Caki2 (cell line): ENCODE measurements around the gene MMP24. TPM values are rescaled to one million over a fixed set of nuclear protein-coding genes. Genes with fewer than 3 reads are reported as not detected.
A peak's percentile ranks its signal among the peaks of the same experiment; 100 is the strongest.
"Not testable (repeated sequence)": the region's sequence is repeated elsewhere in the genome, so short reads cannot be mapped to it uniquely, and the experiment has no call there.

Source experiments
- DNase-seq: peaks from one replicate; pipeline ENCODE4 v3.0.0-alpha.2; 2015; ENCODE audit warnings: low read depth
- in situ Hi-C: cut with HindIII; loops from 2 replicates; pipeline ENCODE4 v1.10.0; 2016; ENCODE audit warnings: low sequenced_read_pairs, low pct_unique_long_range_greater_than_20kb, mixed read lengths
- total RNA-seq: library from RNA; depleted of rRNA; stranded (reverse); fragments of >200 nt; shearing (Covaris generic); gene quantifications from 2 replicates; pipeline ENCODE4 v1.2.3, GENCODE V29; 2014; ENCODE audit warnings: low replicate concordance; rRNA removed

MMP24 gene
- total RNA-seq, result 14.3 and 17.1 TPM in 2 replicates

DNA sequence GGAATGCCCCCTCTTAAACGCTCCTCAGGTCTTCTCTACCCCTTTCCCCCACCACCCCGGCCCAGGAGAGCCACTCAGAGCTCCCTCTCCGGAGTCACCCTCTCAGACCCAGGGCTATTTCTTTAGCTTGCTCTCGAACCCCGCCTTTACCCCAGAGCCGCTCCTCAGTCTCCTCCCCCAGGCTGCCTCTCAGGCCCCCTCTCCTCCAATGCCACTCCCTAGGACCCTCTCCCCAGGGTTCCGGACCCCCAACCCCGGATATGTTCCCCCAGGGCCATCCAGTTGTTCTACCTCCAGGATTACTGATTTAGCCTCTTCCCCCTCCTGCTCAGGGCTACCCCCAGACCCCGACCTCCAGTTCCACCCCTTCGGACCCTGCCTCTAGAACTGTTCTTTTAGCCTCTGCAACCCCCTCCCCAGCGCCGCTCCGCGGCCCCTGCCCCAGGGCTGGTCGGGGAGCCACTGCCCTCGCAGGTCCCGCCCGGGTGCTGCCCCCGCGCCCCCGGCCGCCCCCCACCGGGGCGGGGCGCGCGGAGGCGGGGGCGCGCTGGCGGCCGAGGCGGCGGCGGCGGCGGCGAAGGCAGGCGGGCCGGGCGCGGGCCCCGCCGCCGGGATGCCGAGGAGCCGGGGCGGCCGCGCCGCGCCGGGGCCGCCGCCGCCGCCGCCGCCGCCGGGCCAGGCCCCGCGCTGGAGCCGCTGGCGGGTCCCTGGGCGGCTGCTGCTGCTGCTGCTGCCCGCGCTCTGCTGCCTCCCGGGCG lies at the start of gene MMP24:
Gene MMP24 (plus strand): TSS at position 565 of the 758 bp plus-strand sequence. CDS start 49 bp downstream, at position 614.
- in situ Hi-C loops, result no loop called here
- DNase-seq, result no peak

DNA sequence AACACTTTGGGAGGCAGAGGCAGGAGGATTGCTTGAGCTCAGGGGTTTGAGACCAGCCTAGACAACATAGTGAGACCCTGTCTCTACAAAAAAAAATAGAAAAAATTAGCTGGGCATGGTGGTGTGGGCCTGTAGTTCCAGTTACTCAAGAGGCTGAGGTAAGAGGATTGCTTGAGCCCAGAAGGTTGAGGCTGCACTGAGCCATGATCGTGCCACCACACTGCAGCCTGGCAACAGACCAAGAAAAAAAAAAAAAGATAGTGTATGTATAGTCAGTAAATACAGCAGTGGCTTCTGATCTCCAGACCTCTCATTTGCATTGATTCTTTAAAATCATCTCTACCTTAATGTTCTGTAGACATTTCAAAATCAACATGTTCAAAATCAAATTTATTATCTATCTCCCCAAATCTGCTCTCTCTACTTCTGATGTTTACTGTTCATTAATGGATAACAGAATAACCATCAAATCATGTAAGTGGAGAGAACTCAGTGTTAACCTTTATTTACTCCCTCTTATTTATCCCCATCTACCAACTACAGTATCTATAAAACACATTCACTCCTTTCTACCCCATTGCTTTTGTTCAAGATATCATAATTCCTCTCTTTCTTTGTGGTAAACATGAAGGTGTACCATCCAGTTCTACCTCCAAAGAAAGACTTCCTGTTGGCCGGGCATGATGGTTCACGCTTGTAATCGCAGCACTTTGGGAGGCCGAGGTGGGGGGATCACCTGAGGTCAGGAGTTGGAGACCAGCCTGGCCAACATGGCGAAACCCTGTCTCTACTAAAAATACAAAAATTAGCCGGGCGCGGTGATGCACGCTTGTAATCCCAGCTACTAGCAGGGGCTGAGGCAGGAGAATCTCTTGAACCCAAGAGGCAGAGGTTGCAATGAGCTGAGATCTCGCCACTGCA lies 46.9 kb upstream of the MMP24 start:
- in situ Hi-C loops, result loop anchor here (25.0 kb wide), 1 partner anchor 342 kb away; the partner anchor contains the start of gene NCOA6
- no peak for DNase-seq

DNA sequence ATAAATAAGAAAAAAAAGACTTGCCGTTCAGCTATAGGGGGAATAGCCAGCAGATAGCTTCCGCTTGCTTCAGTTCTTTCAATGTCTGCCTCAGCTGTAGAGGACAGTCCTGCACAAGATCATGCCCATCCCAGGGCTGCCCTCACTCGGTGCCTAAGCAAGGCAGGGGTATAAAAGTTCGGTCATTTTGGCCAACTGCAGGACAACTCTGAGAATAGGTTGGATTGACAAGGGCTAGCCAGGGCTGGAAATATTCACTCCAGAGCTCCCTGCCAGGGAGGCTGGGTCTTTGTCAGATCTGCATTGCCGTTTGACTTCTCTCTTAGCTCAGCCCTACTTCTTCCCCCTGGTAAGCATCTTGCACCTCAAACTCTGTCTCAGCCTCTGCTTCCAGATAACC lies 46.2 kb upstream of the MMP24 start:
- in situ Hi-C loops, result loop anchor here (25.0 kb wide), 1 partner anchor 343 kb away; the partner anchor contains the start of gene NCOA6
- no peak for DNase-seq

DNA sequence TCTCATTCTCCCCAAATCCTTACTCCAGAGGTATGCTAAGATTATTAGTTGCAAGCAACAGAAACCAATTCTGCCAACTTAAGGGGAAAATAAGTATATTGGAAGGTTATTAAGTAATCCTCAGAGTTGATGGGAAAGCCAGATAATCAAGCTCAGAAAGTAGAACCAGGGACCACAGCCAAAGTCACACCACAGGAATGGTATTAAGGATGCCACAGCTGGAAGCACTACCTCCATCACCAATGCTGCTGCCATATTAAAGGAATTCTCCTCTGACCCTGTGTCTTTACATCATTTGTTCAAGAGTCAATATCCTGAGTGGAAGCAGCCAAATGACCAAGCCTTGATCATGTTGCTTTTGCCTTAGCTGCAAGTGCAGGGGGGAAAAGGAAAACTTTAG lies 44.8 kb upstream of the MMP24 start:
- in situ Hi-C loops, result loop anchor here (25.0 kb wide), 1 partner anchor 344 kb away; the partner anchor contains the start of gene NCOA6
- DNase-seq, result no peak

DNA sequence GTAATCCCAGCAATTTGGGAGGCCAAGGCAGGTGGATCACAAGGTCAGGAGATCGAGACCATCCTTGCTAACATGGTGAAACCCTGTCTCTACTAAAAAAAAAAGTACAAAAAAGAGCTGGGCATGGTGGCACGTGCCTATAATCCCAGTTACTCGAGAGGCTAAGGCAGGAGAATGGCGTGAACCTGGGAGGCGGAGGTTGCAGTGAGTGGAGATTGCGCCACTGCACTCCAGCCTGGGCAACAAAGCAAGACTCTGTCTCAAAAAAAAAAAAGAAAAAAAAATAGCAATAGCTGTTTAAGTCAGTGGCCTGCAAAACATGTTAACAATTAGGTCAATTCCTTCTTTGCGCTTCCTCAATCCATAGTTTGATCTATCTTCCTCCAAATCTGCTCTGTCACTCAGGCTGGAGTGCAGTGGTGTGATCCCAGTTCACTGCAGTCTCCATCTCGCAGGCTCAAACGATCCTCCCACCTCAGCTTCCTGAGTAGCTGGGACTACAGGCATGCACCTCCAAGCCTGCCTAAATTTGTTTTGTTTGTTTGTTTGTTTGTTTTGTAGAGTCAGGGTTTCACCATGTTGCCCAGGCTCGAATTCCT lies 39.7 kb upstream of the MMP24 start:
- DNase-seq, result not testable (repeated sequence)
- in situ Hi-C loops, result loop anchor here (25.0 kb wide), 1 partner anchor 349 kb away; the partner anchor contains the start of gene NCOA6

DNA sequence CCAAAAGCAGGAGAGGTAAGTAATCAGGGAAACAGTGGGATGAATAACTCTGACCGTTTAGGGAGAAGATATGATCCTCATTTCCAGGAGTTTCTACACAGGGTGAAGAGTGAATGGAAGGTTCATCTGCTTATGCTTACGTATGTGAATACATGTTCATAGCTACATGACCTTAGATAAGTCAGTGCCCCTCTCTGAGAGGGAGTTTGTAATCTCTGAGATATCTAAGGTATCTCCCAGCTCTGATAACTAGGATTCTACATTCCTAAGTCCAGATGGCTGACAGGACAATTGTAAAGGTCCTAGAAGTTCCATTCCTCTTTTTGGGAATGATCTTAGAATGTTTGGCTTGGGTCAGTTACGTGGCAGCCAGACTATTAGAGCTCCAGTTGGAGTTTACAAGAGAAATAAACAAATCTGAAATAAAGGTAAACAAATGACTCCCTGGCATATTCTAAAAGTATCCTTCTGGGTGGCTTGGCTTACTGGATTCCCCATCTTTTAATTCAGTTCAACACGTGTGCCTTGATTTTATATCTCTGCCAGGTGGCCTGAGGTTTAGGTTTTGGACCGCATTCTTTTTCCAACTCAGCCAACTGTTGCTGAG lies 38.8 kb upstream of the MMP24 start:
- in situ Hi-C loops, result loop anchor here (25.0 kb wide), 1 partner anchor 350 kb away; the partner anchor contains the start of gene NCOA6
- no peak for DNase-seq

DNA sequence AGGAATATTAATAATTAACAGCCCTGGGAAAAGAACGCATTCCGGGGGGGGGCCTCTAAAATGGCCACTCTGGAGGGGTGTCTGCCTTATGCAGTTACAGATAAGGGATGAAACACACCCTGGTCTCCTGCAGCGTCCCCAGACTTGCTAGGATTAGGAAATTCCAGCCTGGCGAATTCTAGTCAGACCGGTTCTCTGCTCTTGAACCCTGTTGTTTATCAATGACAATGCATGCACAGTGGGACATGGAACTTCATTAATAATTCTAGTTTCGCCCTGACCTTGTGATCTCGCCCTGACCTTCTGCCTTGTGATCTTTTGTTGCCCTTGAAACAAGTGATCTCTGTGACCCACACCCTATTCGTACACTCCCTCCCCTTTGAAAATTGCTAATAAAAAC lies 37.3 kb upstream of the MMP24 start:
- not testable (repeated sequence) for DNase-seq
- in situ Hi-C loops, result loop anchor here (25.0 kb wide), 1 partner anchor 352 kb away; the partner anchor contains the start of gene NCOA6

DNA sequence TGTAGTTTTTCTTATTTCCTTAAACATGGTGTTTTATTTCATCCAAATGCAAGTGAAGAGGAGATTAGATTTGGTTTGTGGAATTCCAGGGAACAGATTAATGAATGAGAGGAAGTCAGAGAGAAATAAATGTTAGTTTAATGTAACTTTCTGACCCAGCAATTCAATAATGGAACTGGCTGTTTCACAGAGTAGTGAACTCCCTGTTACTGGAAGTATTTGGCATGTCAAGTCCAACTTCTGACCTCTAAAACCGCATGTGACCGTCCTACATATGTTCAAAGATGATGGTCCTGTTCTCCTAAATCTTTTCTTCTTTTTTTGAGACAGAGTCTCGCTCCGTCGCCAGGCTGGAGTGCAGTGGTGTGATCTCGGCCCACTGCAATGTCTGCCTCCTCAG lies 35.9 kb upstream of the MMP24 start:
- DNase-seq, result no peak
- in situ Hi-C loops, result loop anchor here (10.0 to 25.0 kb wide), 2 partner anchors 74 to 353 kb away; partner anchors contain the start of gene NCOA6

DNA sequence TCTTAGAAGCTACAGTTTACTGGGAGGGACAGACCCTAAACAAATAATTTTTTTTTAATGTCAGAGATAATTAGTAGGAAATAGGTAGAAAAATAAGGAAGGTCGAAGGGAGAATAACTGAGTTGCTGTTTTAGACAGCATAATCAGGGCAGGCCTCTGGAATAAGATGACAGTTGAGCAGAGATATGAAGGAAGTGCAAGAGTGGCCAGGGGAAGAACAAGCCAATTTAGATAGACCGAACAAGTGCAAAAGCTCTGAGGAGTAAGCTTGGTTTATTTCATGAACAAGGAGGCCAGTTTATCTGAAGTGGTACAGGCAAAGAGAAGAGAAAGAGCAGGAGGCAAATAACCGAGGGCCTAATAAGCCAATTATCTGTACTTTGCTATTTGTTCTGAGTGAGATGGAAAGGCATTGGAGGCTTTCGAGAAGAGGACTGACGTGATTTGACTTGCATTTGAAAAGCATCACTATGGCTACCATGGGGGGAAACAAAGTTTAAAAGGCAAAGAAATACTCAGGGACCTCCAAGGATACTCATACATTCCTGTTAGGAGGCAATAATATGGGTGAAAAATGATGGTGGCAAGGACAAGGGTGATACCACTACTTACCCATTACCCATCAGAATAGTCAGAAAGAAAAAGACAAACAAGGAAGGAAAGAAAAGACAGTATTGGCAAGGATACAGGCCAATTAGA lies 34.9 kb upstream of the MMP24 start:
- no peak for DNase-seq
- in situ Hi-C loops, result loop anchor here (10.0 to 25.0 kb wide), 2 partner anchors 73 to 354 kb away; partner anchors contain the start of gene NCOA6

DNA sequence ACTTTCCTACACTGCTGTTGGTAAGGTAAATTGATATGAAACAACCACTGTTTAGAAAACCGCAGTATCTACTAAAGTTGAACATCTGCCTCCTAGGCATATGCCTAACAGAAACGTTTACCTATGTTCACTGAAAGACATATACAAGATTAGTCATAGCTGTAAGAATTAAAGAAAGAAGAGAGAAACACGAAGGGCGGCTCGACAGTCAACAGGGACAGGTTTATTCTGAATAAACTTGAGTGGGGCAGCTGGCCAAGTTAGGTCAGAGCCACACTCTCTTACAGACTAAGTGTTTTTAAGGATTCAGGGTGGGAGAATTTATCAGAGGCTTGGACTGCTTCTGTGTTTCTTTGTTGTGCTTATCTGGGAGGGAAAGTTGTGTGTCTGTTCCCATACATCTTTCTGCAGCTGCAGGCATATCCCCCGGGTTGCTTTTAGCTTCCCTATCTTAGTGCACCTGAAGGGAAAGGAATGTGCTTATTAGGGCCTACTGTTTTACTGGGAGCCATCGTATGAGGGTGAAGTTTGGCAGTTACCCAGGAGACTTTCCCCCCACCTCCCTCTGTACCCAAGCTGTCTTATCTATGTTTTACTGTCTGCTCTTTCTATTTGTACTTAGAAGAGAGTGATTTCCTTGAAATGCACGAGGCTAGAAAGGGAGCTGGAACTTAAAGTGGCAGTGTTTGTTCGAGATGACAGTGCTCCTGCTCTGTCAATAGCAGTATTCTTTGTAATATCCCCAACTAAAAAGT lies 34.2 kb upstream of the MMP24 start:
- in situ Hi-C loops, result loop anchor here (10.0 to 25.0 kb wide), 2 partner anchors 73 to 355 kb away; partner anchors contain the start of gene NCOA6
- DNase-seq, result no peak

DNA sequence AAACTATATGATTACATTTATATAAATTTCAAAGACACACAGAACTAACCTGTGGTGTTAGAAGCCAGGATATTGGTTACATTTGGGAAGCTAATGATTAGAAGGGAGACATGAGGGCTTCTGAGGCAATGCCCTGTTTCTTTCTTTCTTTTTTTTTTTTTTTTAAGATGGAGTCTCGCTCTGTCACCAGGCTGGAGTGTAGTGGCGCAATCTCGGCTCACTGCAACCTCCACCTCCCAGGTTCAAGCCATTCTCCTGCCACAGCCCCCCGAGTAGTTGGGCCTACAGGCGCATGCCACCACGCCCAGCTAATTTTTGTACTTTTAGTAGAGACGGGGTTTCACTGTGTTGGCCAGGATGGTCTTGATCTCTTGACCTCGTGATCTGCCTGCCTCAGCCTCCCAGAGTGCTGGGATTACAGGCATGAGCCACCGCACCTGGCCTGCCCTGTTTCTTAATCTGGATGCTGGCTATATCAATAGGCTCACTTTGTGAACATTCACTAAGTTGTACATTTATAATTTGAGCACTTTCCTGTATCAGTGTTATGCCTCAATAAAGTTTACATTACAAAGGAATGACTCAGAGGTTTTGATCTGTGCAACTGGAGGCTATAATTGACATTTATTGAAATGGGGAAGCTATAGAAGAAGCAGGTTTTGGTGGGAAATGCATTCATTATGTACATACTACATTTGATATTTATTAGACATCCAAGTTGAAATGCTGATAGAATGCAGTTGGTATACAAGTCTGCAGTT lies 33.3 kb upstream of the MMP24 start:
- in situ Hi-C loops, result loop anchor here (10.0 to 25.0 kb wide), 2 partner anchors 72 to 356 kb away; partner anchors contain the start of gene NCOA6
- not testable (repeated sequence) for DNase-seq

DNA sequence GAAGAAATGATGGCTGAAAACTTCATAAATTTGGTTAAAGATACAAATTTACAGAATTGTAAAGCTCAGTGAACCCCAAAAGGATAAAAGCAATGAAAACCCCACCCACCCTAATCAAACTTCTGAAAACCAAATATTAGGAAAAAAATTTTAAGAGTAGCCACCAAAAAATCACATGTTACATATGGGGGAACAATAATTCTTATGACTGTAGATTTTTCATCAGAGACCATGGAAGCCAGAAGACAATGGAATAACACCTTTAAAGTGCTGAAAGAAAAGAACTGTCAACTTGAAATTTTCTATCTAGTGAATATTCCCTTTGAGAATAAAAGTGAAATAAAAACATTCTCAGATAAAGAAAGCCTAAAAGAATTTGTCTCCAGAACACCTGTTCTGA lies 30.2 kb upstream of the MMP24 start:
- no peak for DNase-seq
- in situ Hi-C loops, result loop anchor here (10.0 to 25.0 kb wide), 2 partner anchors 68 to 359 kb away; partner anchors contain the start of gene NCOA6

DNA sequence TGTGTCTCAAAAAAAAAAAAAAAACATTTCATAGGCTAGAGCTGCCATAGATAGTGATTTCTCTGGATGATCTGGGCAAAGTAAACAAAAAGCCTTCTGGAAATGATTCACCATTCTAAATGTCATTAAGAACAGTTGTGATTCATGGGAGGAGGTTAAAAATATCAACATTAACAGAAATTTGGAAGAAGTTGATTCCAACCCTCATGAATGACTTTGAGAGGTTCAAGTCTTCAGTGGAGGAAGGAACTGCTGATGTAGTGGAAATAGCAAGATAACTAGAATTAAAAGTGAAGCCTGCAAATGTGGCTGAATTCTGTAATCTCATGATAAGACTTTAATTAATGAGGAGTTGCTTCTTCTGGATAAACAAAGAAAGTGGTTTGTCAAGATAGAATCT lies 26.8 kb upstream of the MMP24 start:
- in situ Hi-C loops, result loop anchor here (10.0 to 25.0 kb wide), 2 partner anchors 65 to 362 kb away; partner anchors contain the start of gene NCOA6
- DNase-seq, result peak; percentile 28

DNA sequence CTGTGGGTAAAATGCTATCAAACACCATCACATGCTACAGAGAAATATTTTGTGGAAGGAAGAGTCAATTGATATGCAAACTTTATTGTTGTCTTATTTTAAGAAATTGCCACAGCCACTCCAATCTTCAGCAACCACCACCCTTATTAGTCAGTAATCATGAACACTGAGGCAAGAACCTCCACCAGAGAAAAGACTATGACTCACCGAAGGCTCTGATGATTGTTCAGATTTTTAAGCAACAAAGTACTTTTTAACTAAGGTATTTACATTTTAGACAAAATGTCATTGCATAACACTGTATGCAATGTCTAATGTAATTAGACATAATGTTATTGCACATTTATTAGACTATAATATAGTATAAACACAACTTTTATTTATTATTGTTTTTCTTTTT lies 26.2 kb upstream of the MMP24 start:
- no peak for DNase-seq
- in situ Hi-C loops, result no loop called here

DNA sequence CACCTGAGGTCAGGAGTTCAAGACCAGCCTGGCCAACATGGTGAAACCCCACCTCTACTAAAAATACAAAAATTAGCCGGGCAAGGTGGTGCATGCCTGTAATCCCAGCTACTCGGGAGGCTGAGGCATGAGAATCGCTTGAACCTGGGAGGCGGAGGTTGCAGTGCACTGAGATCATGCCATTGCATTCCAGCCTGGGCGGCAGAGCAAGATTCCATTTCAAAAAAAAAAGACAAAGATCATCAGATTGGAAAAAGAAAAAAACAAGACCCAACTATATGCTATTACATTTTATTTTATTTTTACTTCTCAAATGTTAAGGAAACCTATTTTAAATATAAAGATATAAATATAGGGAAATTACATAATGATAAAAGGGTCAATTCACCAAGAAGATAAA lies 25.0 kb upstream of the MMP24 start:
- in situ Hi-C loops, DNase-seq: not testable (repeated sequence)

DNA sequence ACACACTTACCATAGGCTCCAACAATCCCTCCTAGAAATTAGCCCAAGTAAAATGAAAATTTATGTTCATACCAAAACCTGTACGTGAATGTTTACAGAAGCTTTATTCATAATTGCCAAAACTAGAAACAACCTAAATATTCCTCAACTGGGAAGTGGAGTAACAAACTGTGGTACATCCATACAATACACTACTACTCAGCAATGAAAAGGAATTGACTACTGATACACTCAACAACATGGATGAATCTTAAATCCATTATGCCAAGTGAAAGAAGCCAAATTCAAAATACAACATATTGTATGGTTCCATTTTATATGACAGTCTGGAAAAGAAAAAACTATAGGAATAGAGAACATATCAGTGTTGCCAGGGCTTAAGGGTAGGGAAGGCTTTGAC lies 19.7 kb upstream of the MMP24 start:
- no peak for DNase-seq
- in situ Hi-C loops, result no loop called here
